SK-N-MC (cell line): ENCODE measurements around the gene EFCAB8.

Source experiments
- EZH2 ChIP-seq: fragments of 200-600 bp; sonication (generic); IDR thresholded peaks from one replicate; pipeline ENCODE4 v1.6.1; 2017; ENCODE audit warnings: antibody characterized with exemption
- FOXP2 ChIP-seq: optimal IDR thresholded peaks from 2 replicates; pipeline ENCODE3; 2011; ENCODE audit warnings: mild to moderate bottlenecking, moderate library complexity; ENCODE audit not compliant: insufficient read depth; ENCODE audit errors: extremely low read length, control extremely low read depth

GRCh38 chr20:32823737-32824588 lies 34.8 kb upstream of the EFCAB8 start:
- no peak for TF ChIP-seq FOXP2
- TF ChIP-seq EZH2, result no peak
